ENCODE measurements around the gene TRERF1.

DNA sequence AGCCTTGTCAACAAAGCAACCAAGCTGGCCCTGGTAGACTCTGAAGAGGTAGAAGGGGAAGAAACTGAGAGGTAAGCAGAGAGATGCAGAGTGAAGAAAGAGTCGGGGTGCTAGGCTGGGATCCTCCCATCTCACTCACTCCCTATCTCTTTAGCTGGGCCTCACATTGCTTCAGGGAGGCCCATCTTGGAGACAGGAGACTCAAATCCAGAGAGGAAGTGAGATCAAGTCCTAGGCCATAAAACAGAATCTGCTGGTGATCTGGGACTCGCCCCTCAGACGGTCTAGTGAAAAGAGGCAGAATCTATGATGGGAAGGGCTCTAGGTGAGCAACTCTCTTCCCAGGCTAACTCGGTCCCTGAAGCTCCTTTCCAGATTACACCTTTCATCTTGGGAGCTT lies 256.3 kb downstream of the TRERF1 start:
- TF ChIP-seq CTCF (IDR thresholded peaks at IDR 0.05): no peak
- no peak for TF ChIP-seq POLR2A (IDR thresholded peaks at IDR 0.05)

Measured in testis (tissue), 2 donors.